ENCODE data around the gene XK.

- TF ChIP-seq, protein P1, sequence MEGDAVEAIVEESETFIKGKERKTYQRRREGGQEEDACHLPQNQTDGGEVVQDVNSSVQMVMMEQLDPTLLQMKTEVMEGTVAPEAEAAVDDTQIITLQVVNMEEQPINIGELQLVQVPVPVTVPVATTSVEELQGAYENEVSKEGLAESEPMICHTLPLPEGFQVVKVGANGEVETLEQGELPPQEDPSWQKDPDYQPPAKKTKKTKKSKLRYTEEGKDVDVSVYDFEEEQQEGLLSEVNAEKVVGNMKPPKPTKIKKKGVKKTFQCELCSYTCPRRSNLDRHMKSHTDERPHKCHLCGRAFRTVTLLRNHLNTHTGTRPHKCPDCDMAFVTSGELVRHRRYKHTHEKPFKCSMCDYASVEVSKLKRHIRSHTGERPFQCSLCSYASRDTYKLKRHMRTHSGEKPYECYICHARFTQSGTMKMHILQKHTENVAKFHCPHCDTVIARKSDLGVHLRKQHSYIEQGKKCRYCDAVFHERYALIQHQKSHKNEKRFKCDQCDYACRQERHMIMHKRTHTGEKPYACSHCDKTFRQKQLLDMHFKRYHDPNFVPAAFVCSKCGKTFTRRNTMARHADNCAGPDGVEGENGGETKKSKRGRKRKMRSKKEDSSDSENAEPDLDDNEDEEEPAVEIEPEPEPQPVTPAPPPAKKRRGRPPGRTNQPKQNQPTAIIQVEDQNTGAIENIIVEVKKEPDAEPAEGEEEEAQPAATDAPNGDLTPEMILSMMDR (conservative IDR thresholded peaks at IDR 0.05 in 1 of 2, IDR thresholded peaks at IDR 0.05 in 1 of 2; ENCODE audit: extremely low read depth in 1 of 2, insufficient read depth in 1 of 2, low read depth in 1 of 2, low read length in 2 of 2), result no peak
- no peak for TF ChIP-seq EZH2 (IDR thresholded peaks at IDR 0.05; ENCODE audit: borderline replicate concordance, low read length)
Measured at GRCh38 chrX:37759351-37759750, 73.8 kb downstream of the XK start.

Data from mammary epithelial cell (primary cell).